SK-N-SH treated with all-trans-retinoic acid at 6 μM for 48 hours (cell line): ENCODE data around the gene ZNF492.

ENCODE experiments used
- ATAC-seq: fragments of 200-7000 bp; cut with Tn5 transposase; 3 replicates; pipeline ENCODE4 v1.9.1; 2020; ENCODE audit warnings: mild to moderate bottlenecking, moderate library complexity
- ARNTL ChIP-seq: fragments of 450-650 bp; formaldehyde crosslinking; IDR thresholded peaks from 2 replicates; pipeline ENCODE4 v1.5.0; 2020; ENCODE audit warnings: low read depth, mild to moderate bottlenecking, moderate library complexity, borderline replicate concordance
- BACH2 ChIP-seq: fragments of 250-450 bp; sonication (Bioruptor Pico); IDR thresholded peaks from 2 replicates; pipeline ENCODE4 v1.9.0; 2021; ENCODE audit warnings: mild to moderate bottlenecking, borderline replicate concordance
- CREB5 ChIP-seq: fragments of 250-450 bp; sonication (Bioruptor Pico); IDR thresholded peaks from 2 replicates; pipeline ENCODE4 v1.5.1; 2020; ENCODE audit warnings: low read depth, mild to moderate bottlenecking, moderate library complexity
- CSDC2 ChIP-seq: fragments of 250-450 bp; sonication (Bioruptor Pico); IDR thresholded peaks from 2 replicates; pipeline ENCODE4 v1.5.0; 2020; ENCODE audit warnings: mild to moderate bottlenecking, moderate library complexity
- CSRNP3 ChIP-seq: fragments of 250-450 bp; sonication (Bioruptor Pico); IDR thresholded peaks from 2 replicates; pipeline ENCODE4 v1.5.1; 2021; ENCODE audit warnings: mild to moderate bottlenecking, moderate library complexity
- ESRRG ChIP-seq: fragments of 250-450 bp; sonication (Bioruptor Pico); IDR thresholded peaks from 2 replicates; pipeline ENCODE4 v1.6.1; 2021; ENCODE audit warnings: mild to moderate bottlenecking
- GLIS3 ChIP-seq: fragments of 250-450 bp; sonication (Bioruptor Pico); IDR thresholded peaks from 2 replicates; pipeline ENCODE4 v1.5.0; 2020; ENCODE audit warnings: mild to moderate bottlenecking, moderate library complexity
- ISL1 ChIP-seq: fragments of 250-450 bp; sonication (Bioruptor Pico); IDR thresholded peaks from 2 replicates; pipeline ENCODE4 v2.1.2; 2022; ENCODE audit warnings: mild to moderate bottlenecking, moderate library complexity
- OSR1 ChIP-seq: fragments of 250-450 bp; sonication (Bioruptor Pico); IDR thresholded peaks from 2 replicates; pipeline ENCODE4 v1.8.0; 2022; ENCODE audit warnings: moderate library complexity, mild to moderate bottlenecking, inconsistent platforms
- PATZ1 ChIP-seq: fragments of 250-450 bp; sonication (Bioruptor Pico); IDR thresholded peaks from 2 replicates; pipeline ENCODE4 v1.8.0; 2020; ENCODE audit warnings: mild to moderate bottlenecking, moderate library complexity, borderline replicate concordance
- PPARA ChIP-seq: fragments of 250-450 bp; sonication (Bioruptor Pico); IDR thresholded peaks from 2 replicates; pipeline ENCODE4 v1.5.0; 2020; ENCODE audit warnings: mild to moderate bottlenecking, borderline replicate concordance
- RARB ChIP-seq: fragments of 250-450 bp; sonication (Bioruptor Pico); IDR thresholded peaks from 2 replicates; pipeline ENCODE4 v1.8.0; 2021; ENCODE audit warnings: mild to moderate bottlenecking, moderate library complexity
- SNAI2 ChIP-seq: fragments of 250-450 bp; sonication (Bioruptor Pico); IDR thresholded peaks from 2 replicates; pipeline ENCODE4 v1.5.0; 2020; ENCODE audit warnings: mild to moderate bottlenecking, moderate library complexity
- TCF4 ChIP-seq: fragments of 250-450 bp; sonication (Bioruptor Pico); IDR thresholded peaks from 2 replicates; pipeline ENCODE4 v1.8.0; 2021; ENCODE audit warnings: mild to moderate bottlenecking, moderate library complexity, borderline replicate concordance
- TOX ChIP-seq: fragments of 250-450 bp; sonication (Bioruptor Pico); IDR thresholded peaks from 2 replicates; pipeline ENCODE4 v1.8.0; 2021; ENCODE audit warnings: mild to moderate bottlenecking, moderate library complexity, borderline replicate concordance
- ZC3H10 ChIP-seq: fragments of 250-450 bp; sonication (Bioruptor Pico); IDR thresholded peaks from 2 replicates; pipeline ENCODE4 v1.5.1; 2021; ENCODE audit warnings: mild to moderate bottlenecking, moderate library complexity
- ZFP3 ChIP-seq: fragments of 250-450 bp; sonication (Bioruptor Pico); IDR thresholded peaks from 2 replicates; pipeline ENCODE4 v1.5.0; 2020; ENCODE audit warnings: mild to moderate bottlenecking, moderate library complexity
- ZFP30 ChIP-seq: fragments of 450-650 bp; formaldehyde crosslinking; IDR thresholded peaks from 2 replicates; pipeline ENCODE4 v1.5.0; 2022; ENCODE audit warnings: mild to moderate bottlenecking, moderate library complexity
- ZNF565 ChIP-seq: fragments of 450-650 bp; formaldehyde crosslinking; conservative IDR thresholded peaks from 2 replicates; pipeline ENCODE4 v1.5.0; 2020; ENCODE audit warnings: low read depth, mild to moderate bottlenecking, moderate library complexity
- ZNF70 ChIP-seq: fragments of 450-650 bp; formaldehyde crosslinking; IDR thresholded peaks from 2 replicates; pipeline ENCODE4 v1.5.0; 2020; ENCODE audit warnings: mild to moderate bottlenecking, moderate library complexity
- ZNF8 ChIP-seq: fragments of 450-650 bp; formaldehyde crosslinking; IDR thresholded peaks from 2 replicates; pipeline ENCODE4 v1.5.0; 2020; ENCODE audit warnings: mild to moderate bottlenecking, moderate library complexity

Gene ZNF492

GRCh38 chr19:22620401-22620800 is 13.7 kb upstream of the ZNF492 start (continued):
- no peak for TF ChIP-seq TOX (CRISPR knock-in tag)
- no peak for TF ChIP-seq ZC3H10 (CRISPR knock-in tag)
- no peak for TF ChIP-seq GLIS3
- no peak for TF ChIP-seq ISL1
- TF ChIP-seq ZNF8 (CRISPR knock-in tag), result no peak
- TF ChIP-seq CSDC2, result no peak
- TF ChIP-seq ZNF565 (CRISPR knock-in tag), result no peak
- no peak for TF ChIP-seq PPARA (CRISPR knock-in tag)
- no peak for TF ChIP-seq ESRRG (CRISPR knock-in tag)

GRCh38 chr19:22620912-22621311 is 13.2 kb upstream of the ZNF492 start:
- TF ChIP-seq ESRRG (CRISPR knock-in tag), result no peak

GRCh38 chr19:22622020-22622419 is 12.1 kb upstream of the ZNF492 start:
- TF ChIP-seq ISL1 (no peak), ZNF8 (CRISPR knock-in tag) (no peak), RARB (no peak), SNAI2 (CRISPR knock-in tag) (no peak)

More at GRCh38 chr19:22620912-22621311, 13.2 kb upstream of the ZNF492 start:
- no peak for ATAC-seq

GRCh38 chr19:22622901-22623840 is 11.0 kb upstream of the ZNF492 start:
- TF ChIP-seq ZNF8 (CRISPR knock-in tag) (no peak), ARNTL (CRISPR knock-in tag) (no peak), GLIS3 (no peak), BACH2 (no peak), ZFP3 (CRISPR knock-in tag) (no peak), TCF4 (no peak), SNAI2 (CRISPR knock-in tag) (no peak), ZNF70 (CRISPR knock-in tag) (no peak), PPARA (CRISPR knock-in tag) (no peak), ISL1 (no peak), ZNF565 (CRISPR knock-in tag) (no peak), ZFP30 (CRISPR knock-in tag) (no peak), ESRRG (CRISPR knock-in tag) (no peak)
- TF ChIP-seq, all 23 proteins: peak for 0
- peak; percentile 36; the same call in 1 of the 3 replicates for ATAC-seq

More at GRCh38 chr19:22622020-22622419, 12.1 kb upstream of the ZNF492 start:
- ATAC-seq, result no peak

GRCh38 chr19:22623841-22624221 is 10.3 kb upstream of the ZNF492 start:
- no peak for TF ChIP-seq ZNF565 (CRISPR knock-in tag)
- TF ChIP-seq CSDC2, result no peak
- no peak for TF ChIP-seq RARB
- TF ChIP-seq CSRNP3 (CRISPR knock-in tag), result no peak
- TF ChIP-seq BACH2, result no peak
- no peak for TF ChIP-seq ZC3H10 (CRISPR knock-in tag)
- TF ChIP-seq CREB5 (CRISPR knock-in tag), result no peak
- TF ChIP-seq ESRRG (CRISPR knock-in tag), result no peak
- TF ChIP-seq ZNF70 (CRISPR knock-in tag), result no peak
- no peak for TF ChIP-seq PATZ1 (CRISPR knock-in tag)
- TF ChIP-seq OSR1 (CRISPR knock-in tag), result no peak
- TF ChIP-seq TCF4, result no peak
- TF ChIP-seq ZNF8 (CRISPR knock-in tag), result no peak
- no peak for TF ChIP-seq ZFP3 (CRISPR knock-in tag)
- TF ChIP-seq SNAI2 (CRISPR knock-in tag), result no peak
- no peak for TF ChIP-seq ARNTL (CRISPR knock-in tag)
- TF ChIP-seq, all 23 proteins: peak for 0
- ATAC-seq, result no peak
